IgD-negative memory B cell (primary cell): ENCODE results near the gene TMEM255B. TPM values are rescaled to one million over a fixed set of nuclear protein-coding genes. Genes with fewer than 3 reads are reported as not detected.
"Not testable (repeated sequence)": the region's sequence is repeated elsewhere in the genome, so short reads cannot be mapped to it uniquely, and the experiment has no call there.

Experiments used
- H3K27ac Mint-ChIP-seq, 3 donors: one replicate each; pipeline ENCODE4 v1.8.0; 2020 to 2022; ENCODE audit warnings: mild to moderate bottlenecking in 3 of 3, mixed read lengths in 3 of 3, moderate library complexity in 1 of 3
- H3K27me3 Mint-ChIP-seq: one replicate; pipeline ENCODE4 v1.8.0; 2021; ENCODE audit warnings: mixed read lengths
- H3K36me3 Mint-ChIP-seq: one replicate; pipeline ENCODE4 v1.8.0; 2020; ENCODE audit warnings: mild to moderate bottlenecking, mixed read lengths
- H3K4me1 Mint-ChIP-seq, 3 donors: one replicate each; pipeline ENCODE4 v1.8.0; 2020 to 2022; ENCODE audit warnings: mixed read lengths in 3 of 3, mild to moderate bottlenecking in 1 of 3
- H3K4me3 Mint-ChIP-seq, 4 donors: one replicate each; pipeline ENCODE4 v1.8.0; 2020 to 2022; ENCODE audit warnings: mild to moderate bottlenecking in 4 of 4, mixed read lengths in 4 of 4, moderate library complexity in 3 of 4
- H3K9me3 Mint-ChIP-seq, 3 donors: one replicate each; pipeline ENCODE4 v1.8.0; 2020 to 2021; ENCODE audit warnings: mixed read lengths in 3 of 3, mild to moderate bottlenecking in 1 of 3
- polyA plus RNA-seq: library from polyadenylated mRNA; unstranded; fragments of 300-500 nt; fragmentation: Illumina TruSeq; gene quantifications from one replicate; pipeline ENCODE4 v1.2.3, GENCODE V29; 2021

The TMEM255B gene
- polyA plus RNA-seq, 1 donor from 2014 or later = 0.70 TPM

DNA sequence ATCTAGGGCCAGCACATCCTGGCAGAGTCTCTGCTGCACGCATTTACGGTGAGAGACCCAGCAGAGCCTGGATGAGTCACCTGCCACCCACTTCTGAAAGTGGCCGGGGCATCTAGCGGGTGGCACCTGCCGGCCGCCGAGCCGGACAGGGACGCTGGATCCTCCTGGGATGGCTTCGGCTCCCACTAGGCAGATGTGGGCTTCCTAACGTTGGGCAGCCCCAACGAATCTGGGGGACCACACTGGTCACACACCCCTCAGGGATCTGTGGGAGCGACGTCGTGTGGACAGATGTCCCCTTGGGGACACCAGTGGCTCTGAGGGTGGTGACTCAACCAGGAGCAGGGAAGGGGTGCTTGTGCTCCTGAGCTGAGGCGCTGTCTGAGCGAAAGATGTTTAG lies 32.2 kb downstream of the TMEM255B start:
- H3K27ac Mint-ChIP-seq = no peak overlapping the region
- no peaks in the 10 kb centered on the region for H3K4me1 Mint-ChIP-seq
- peaks cover 3% of the 10 kb centered on the region for H3K27me3 Mint-ChIP-seq
- H3K4me3 Mint-ChIP-seq = no peak overlapping the region
- H3K9me3 Mint-ChIP-seq = no peaks in the 10 kb centered on the region
- H3K36me3 Mint-ChIP-seq = no peaks in the 10 kb centered on the region

DNA sequence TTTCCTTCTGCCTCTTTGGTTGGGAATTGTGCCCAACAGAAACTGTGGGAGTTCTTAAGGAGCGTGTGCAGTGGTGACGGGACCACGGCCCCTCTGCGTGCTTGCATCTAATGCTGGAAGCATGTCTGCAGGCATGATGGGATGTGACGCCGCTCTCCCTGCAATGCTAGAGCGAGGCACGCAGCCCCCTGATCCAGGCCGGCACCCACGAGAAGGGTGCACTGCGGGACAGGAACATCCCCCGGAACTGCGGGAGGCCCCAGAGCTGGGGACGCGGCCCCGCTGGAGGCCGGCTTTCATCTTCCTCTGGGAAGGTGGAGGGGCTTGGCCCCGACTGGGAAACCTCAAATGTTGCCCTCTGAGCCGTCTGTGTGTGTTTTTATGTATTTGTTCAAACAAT lies 32.7 kb downstream of the TMEM255B start:
- H3K27me3 Mint-ChIP-seq = peaks cover 3% of the 10 kb centered on the region
- no peaks in the 10 kb centered on the region for H3K9me3 Mint-ChIP-seq
- no peak overlapping the region for H3K27ac Mint-ChIP-seq
- H3K4me3 Mint-ChIP-seq = no peak overlapping the region
- H3K36me3 Mint-ChIP-seq = no peaks in the 10 kb centered on the region
- H3K4me1 Mint-ChIP-seq = no peaks in the 10 kb centered on the region

DNA sequence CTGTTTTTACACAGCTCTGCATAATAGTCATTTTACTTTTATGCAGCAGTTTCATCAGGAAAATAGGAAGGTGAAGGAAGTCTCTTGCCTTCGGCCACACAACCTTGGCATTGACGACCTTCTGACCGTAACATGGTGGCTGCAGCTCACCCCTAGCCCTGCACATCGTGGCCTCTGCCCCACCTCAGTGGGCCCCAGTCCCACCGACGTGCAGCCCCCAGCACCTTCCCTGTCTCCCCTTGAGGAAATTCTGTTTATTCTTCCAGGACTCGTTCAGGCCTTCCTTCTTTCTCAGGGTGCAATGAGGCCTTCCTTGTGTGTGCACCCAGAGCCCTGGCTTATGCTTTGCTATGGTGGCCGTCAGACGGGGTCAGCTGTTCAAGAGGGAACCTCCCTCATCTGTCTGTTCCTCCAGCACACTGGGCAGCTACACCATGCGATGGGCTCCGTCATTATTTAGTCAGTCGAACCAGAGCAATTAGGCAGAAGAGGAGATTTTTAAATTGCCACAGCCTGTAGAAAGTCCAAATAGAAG lies 33.3 kb downstream of the TMEM255B start:
- no peaks in the 10 kb centered on the region for H3K4me1 Mint-ChIP-seq
- H3K9me3 Mint-ChIP-seq = no peaks in the 10 kb centered on the region
- no peaks in the 10 kb centered on the region for H3K36me3 Mint-ChIP-seq
- H3K27me3 Mint-ChIP-seq = peaks cover 3% of the 10 kb centered on the region
- no peak overlapping the region for H3K27ac Mint-ChIP-seq
- H3K4me3 Mint-ChIP-seq = no peak overlapping the region

DNA sequence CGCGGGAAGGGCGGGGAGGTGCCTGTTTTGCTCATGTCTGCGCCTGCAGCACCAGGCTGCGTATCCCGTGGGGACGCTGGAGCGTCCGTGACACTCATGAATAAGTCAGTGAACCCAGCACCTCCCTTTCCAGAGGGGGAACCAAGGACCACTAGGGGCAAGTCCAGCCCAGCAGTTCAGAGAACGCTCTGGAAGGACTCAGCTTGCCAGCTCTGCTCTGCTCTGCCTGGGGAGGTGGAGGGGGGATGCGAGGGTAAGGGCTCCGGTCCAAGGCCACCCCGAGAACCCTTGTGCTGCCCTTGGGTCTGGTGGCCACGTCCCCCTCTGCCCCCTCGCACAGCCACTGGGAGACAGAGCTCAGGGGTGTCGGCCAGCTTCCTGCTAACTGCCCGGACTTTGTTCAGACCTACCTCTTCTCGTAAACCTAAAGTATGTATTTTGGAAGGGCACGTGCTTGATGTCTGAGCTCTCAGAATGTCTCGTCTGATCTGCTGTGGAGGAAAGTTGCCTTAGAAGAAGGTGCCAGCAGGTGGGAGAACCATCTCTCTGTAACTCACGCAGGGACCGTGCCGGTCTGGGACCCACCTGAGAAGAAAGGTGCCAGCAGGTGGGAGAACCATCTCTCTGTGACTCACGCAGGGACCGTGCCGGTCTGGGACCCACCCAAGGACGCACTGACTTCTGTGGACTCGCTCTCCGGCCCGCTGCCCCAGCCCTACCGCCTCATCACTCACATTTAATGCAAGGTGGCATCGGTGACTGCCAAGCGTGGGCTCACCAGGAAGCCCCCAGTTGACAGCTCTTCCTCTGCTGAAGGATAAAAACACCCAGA lies 34.1 kb downstream of the TMEM255B start:
- no peaks in the 10 kb centered on the region for H3K4me1 Mint-ChIP-seq
- no peak overlapping the region for H3K4me3 Mint-ChIP-seq
- peaks cover 3% of the 10 kb centered on the region for H3K27me3 Mint-ChIP-seq
- no peaks in the 10 kb centered on the region for H3K36me3 Mint-ChIP-seq
- H3K27ac Mint-ChIP-seq = no peak overlapping the region
- no peaks in the 10 kb centered on the region for H3K9me3 Mint-ChIP-seq

- Mint-ChIP-seq H3K36me3 (no peaks in the 10 kb centered on the region), H3K27ac (no peak overlapping the region), H3K4me1 (no peaks in the 10 kb centered on the region), H3K27me3 (peaks cover 3% of the 10 kb centered on the region), H3K9me3 (no peaks in the 10 kb centered on the region), H3K4me3 (no peak overlapping the region)
Observed at GRCh38 chr13:113793718-113794085, 34.7 kb downstream of the TMEM255B start.

- no peaks in the 10 kb centered on the region for H3K9me3 Mint-ChIP-seq
- H3K4me3 Mint-ChIP-seq = no peak overlapping the region
- H3K27me3 Mint-ChIP-seq = peaks cover 3% of the 10 kb centered on the region
- no peak overlapping the region for H3K27ac Mint-ChIP-seq
- H3K36me3 Mint-ChIP-seq = no peaks in the 10 kb centered on the region
- H3K4me1 Mint-ChIP-seq = no peaks in the 10 kb centered on the region
Observed at GRCh38 chr13:113794086-113794485, 35.1 kb downstream of the TMEM255B start.

GRCh38 chr13:113794764-113795173 lies 35.7 kb downstream of the TMEM255B start:
- H3K27ac Mint-ChIP-seq = no peak overlapping the region
- no peaks in the 10 kb centered on the region for H3K9me3 Mint-ChIP-seq
- no peaks in the 10 kb centered on the region for H3K4me1 Mint-ChIP-seq
- H3K27me3 Mint-ChIP-seq = peaks cover 2% of the 10 kb centered on the region
- H3K36me3 Mint-ChIP-seq = no peaks in the 10 kb centered on the region
- no peak overlapping the region for H3K4me3 Mint-ChIP-seq

GRCh38 chr13:113795362-113795761 lies 36.3 kb downstream of the TMEM255B start:
- not testable (repeated sequence) for H3K4me1 Mint-ChIP-seq, H3K36me3 Mint-ChIP-seq, H3K9me3 Mint-ChIP-seq

DNA sequence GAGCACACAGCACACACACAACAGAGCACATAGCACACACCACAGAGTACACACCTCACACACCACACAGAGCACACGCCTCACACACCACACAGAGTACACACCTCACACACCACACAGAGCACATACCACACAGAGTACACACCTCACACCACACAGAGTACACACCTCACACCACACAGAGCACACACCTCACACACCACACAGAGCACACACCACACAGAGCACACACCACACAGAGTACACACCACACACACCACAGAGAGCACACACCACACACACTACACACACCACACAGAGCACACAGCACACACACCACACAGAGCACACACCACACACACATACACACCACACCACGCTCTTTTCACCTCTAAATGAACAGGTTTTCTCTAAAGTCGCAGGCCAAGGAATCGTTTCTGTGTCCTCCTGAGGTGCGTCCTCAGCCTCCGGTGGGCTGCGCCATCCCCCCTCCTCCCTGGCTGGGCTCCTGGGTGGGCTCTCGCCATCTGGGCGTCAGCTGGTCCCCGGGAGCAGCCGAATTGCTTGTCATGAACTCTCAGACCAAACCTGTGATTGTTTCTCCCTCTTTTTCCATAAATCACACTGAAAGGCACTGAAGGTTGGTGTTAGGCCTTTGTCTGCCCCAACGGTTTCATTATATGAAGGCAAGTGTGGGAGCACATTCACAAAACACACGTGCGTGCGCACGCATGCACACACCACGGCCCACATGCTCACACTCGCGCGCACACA lies 37.4 kb downstream of the TMEM255B start:
- no peak overlapping the region for H3K27ac Mint-ChIP-seq
- no peaks in the 10 kb centered on the region for H3K4me1 Mint-ChIP-seq
- H3K27me3 Mint-ChIP-seq = peaks cover 2% of the 10 kb centered on the region
- H3K4me3 Mint-ChIP-seq = no peak overlapping the region
- no peaks in the 10 kb centered on the region for H3K9me3 Mint-ChIP-seq
- no peaks in the 10 kb centered on the region for H3K36me3 Mint-ChIP-seq

More at GRCh38 chr13:113795362-113795761, 36.3 kb downstream of the TMEM255B start:
- H3K27ac Mint-ChIP-seq, H3K27me3 Mint-ChIP-seq, H3K4me3 Mint-ChIP-seq: not testable (repeated sequence)

GRCh38 chr13:113796964-113797676 lies 38.1 kb downstream of the TMEM255B start:
- Mint-ChIP-seq H3K9me3 (no peaks in the 10 kb centered on the region), H3K27me3 (peaks cover 2% of the 10 kb centered on the region), H3K4me3 (no peak overlapping the region), H3K36me3 (no peaks in the 10 kb centered on the region), H3K27ac (no peak overlapping the region), H3K4me1 (no peaks in the 10 kb centered on the region)

DNA sequence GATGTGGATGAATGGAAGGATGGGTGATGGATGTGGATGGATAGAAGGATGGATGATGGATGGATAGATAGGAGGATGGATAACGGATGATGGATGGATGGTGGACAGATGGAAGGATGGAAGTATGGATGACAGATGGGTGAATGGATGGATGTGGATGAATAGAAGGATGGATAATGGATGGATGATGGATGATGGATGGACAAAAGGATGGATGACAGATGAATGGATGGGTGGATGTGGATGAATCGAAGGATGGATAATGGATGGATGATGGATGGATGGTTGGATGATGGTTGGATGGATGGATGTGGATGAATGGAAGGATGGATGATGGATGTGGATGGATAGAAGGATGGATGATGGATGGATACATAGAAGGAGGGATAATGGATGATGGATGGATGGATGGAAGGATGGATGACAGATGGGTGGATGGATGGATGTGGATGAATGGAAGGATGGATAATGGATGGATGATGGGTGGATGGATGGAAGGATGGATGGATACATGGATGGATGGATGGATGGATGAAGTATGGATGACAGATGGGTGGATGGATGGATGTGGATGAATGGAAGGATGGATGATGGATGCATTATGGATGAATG lies 39.3 kb downstream of the TMEM255B start:
- Mint-ChIP-seq H3K4me1 (no peaks in the 10 kb centered on the region), H3K4me3 (no peak overlapping the region), H3K27me3 (peaks cover 2% of the 10 kb centered on the region), H3K27ac (no peak overlapping the region), H3K36me3 (no peaks in the 10 kb centered on the region), H3K9me3 (no peaks in the 10 kb centered on the region)

- H3K9me3 Mint-ChIP-seq = no peaks in the 10 kb centered on the region
- H3K4me3 Mint-ChIP-seq = no peak overlapping the region
- H3K27me3 Mint-ChIP-seq = no peaks in the 10 kb centered on the region
- H3K27ac Mint-ChIP-seq = no peak overlapping the region
- H3K4me1 Mint-ChIP-seq = no peaks in the 10 kb centered on the region
- H3K36me3 Mint-ChIP-seq = no peaks in the 10 kb centered on the region
Observed at GRCh38 chr13:113800576-113800926, 41.5 kb downstream of the TMEM255B start.

GRCh38 chr13:113801289-113801961 lies 42.4 kb downstream of the TMEM255B start:
- H3K27me3 Mint-ChIP-seq = no peaks in the 10 kb centered on the region
- no peaks in the 10 kb centered on the region for H3K36me3 Mint-ChIP-seq
- H3K9me3 Mint-ChIP-seq = no peaks in the 10 kb centered on the region
- H3K27ac Mint-ChIP-seq = no peak overlapping the region
- H3K4me1 Mint-ChIP-seq = no peaks in the 10 kb centered on the region
- no peak overlapping the region for H3K4me3 Mint-ChIP-seq

DNA sequence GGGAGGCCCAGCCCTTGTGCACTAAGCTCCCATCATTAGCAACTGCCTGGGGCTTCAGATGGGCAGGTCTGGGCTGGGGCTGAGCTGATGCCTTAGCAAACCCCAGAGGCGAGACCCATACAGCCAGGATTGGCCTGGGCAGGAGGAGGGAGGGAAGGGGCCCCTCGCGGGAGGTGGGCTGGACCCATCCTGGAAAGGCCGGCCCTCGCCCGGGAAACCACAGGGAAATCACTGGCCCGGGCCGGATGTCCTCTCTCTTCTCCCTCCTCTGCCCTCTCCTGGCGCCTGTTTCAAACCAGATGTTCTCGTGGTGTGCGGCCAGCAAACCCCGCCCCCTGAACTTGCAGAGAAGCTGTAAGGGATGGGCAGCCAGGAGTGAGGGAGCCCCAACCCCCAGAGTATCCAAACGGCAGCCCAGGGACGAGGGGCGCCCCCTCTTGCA lies 43.1 kb downstream of the TMEM255B start:
- H3K4me1 Mint-ChIP-seq = no peaks in the 10 kb centered on the region
- no peaks in the 10 kb centered on the region for H3K27me3 Mint-ChIP-seq
- H3K27ac Mint-ChIP-seq = no peak overlapping the region
- no peaks in the 10 kb centered on the region for H3K36me3 Mint-ChIP-seq
- no peaks in the 10 kb centered on the region for H3K9me3 Mint-ChIP-seq
- no peak overlapping the region for H3K4me3 Mint-ChIP-seq
